ENCODE data around the gene ZC3H12A.

The ZC3H12A gene

DNA sequence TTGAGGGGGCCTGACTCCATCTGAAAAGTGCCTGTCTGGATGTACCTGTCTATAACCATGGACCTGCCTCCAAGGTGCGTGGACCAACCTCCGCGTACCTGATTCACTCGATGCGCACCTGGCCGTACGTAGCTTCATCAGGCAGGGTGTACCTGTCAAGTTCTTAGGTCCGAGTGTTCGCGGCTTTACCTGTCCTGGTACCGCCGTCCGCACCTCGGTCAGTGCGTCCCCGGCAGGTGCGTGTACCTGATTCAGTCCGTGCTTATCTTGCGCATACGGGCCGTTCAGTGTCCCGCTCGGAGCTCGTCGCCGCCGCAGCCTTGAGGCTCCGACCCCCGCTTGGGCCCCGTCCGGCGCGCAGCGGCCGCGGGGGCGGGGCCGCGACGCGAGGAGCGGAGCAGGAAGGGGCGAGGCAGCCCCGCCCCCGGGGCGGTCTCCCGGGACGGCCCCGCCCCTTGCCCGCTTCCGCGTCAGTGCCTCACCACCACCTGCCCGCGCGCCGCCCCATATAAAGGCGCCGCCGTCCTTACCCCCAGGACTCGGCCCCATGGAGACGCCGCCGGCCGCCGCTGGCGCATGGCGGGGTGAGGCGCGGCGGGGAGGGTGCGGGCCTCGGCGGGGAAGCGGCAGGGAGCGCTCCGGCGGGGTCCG, at the start of gene ZC3H12A:
ZC3H12A (plus strand) TSS at position 535 of the 651 bp plus-strand sequence. CDS start 917 bp downstream, outside the sequence.
- DNase-seq: peak; percentile 93

- DNase-seq: no peak
Observed at GRCh38 chr1:37425221-37425620, 49.2 kb upstream of the ZC3H12A start.

DNA sequence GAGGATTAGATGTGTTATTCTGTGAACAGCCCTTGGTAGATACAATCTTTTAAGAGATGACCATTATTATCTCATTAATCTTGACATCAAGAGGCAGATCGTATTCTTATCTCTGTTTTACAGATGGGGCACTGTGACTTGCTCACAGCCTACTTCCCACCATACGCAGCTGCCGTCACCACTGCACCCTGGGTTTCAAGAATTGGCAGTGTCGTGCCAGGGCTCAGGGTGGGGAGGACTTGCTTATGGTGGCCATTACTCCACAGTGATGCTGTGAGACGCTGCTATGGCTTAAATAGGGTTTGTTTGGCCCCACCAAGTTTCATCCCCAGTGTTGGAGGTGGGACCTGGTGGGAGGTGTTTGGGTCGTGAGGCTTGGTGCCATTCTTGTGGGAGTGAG, 45.4 kb upstream of the ZC3H12A start:
- no peak for DNase-seq

DNA sequence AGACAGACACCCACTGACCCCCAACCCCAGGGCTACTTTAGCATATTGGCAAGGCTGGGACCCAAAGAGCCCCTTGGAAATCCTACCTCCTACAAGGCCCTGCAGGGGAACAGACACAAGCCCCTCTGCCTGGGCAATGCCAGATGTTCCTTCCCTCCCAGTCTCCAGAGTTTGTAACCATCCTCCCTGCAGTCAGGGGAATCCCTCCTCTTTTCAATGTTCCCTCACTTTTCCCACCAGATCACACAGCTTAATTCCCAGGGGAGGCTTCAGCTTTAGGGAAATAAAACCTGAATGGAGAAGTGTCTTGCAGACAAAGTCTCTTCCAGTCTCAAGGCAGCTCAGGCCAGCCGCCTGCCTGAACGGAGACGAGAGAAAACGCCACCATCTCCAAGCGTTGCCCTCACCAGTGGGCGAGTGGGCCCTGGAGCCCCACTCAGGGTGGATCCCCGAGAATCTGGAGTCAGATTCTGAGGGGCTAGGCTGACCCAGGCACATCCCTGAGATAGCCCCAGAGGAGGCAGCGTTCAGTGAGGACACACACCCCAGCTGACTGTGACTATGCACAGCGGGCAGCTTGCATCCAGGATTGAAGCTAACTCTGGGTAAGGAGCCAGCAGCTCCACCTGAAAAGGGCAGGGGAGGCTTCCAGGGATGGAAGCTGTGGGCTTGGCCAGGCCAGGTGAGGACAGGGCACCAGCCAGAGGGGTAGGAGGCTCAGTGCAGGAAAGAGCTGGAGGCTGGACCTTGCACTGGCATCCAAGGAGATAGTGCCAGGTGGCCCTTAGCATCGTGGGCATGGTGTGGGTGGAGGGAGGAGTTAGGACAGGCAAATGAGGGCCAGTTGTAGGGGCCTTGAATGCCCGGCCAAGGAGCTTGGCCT, 44.0 kb upstream of the ZC3H12A start:
- DNase-seq: no peak

DNA sequence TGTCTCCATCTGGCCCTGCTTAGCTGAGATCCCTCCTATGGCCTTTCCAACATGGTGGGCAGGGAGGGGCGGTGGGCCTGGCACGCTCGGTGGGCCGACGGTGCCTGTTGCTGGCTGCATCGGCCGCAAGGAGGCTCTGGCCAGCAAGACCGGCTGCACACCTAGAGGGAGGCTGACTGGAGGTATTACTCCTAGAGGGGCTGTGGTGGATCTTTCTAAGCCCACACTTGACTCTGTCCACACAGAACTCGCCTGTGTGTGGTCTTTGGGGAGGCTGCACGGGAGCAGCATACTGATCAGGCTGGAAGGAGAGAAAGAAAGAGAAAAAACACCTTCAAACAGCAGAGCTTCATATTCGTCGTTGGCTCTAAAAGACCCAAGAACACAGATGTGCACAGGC, 41.7 kb upstream of the ZC3H12A start:
- no peak for DNase-seq

DNA sequence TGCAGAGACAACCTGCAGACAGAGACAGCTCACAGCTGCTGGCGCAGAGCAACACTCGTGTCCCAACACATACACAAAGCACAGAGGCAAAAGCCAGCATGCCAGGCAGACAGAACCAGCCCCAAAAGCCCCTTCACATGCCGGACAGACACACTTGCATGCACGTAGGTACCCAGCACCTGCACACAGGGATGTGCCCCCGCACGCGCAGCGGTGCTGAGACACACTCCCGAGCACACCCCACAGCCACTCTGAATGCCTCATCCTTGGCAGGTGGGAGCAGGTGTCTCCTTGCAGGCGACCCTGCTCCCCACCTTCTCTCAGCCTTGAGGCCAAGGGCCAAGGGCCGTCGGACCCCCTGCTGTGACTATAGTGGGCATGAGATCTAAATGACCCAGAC, 41.2 kb upstream of the ZC3H12A start:
- DNase-seq: no peak

- peak; percentile 62 for DNase-seq
Observed at GRCh38 chr1:37434292-37435225, 39.8 kb upstream of the ZC3H12A start.

DNA sequence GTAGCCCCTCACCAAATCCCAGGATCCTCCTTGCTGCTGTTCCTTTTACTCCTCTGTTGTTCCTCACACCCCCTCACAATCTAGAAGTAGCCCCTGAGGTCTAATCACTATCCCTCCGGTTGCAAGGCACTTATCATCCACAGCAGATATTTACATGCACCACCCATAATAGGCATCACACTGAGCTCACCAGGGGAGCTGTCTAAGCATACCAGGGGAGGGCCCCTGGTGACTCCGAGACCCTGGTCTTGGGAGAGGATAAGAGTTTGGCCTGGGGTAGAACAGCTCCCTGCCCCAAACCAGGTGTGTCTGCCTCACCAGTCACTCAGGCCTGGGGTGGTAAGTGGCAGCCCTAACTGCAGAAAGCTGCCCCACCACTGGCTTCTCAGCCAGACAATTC, 37.3 kb upstream of the ZC3H12A start:
- DNase-seq: no peak

DNA sequence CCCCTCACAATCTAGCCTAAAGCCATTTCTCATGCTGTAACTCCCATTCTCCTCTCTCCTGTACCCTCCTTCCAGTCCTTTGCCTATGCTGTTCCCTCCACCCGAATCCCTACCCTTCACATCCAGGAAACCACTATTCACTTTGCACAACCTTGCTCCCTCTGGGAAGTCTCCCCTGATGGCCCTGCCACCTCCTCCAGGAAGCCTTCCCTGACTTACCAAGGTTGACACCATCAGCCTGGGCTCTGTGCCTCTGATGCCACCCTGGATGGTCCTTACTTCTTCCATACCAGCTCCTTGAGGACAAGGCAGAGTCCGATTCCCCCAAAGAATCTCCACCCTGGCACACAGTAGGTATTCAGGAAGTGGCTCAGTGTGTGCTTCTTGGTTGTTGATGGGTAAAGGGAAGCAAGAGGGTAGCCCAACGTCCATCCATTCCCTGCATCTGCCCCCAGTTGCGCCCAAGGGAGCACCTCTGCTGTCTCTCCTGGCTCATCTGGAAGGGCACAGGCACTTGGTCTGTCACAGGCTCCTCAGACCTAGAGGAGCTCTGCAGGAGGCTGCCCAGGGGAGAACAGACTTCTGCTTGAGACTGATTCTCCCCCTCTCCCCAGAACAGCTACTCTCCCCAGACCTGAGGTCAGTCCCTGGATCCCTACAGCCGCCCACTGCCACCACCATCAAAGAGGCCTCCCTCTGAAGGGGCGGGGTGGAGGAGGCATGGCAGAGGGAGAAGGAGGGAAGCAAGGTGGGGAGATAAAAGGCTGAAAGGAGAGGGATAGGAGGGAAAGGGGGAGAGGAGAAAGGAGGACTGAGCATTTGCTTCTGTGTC, 36.1 kb upstream of the ZC3H12A start:
- DNase-seq: no peak

GRCh38 chr1:37438869-37439343, 35.5 kb upstream of the ZC3H12A start:
- DNase-seq: no peak

DNA sequence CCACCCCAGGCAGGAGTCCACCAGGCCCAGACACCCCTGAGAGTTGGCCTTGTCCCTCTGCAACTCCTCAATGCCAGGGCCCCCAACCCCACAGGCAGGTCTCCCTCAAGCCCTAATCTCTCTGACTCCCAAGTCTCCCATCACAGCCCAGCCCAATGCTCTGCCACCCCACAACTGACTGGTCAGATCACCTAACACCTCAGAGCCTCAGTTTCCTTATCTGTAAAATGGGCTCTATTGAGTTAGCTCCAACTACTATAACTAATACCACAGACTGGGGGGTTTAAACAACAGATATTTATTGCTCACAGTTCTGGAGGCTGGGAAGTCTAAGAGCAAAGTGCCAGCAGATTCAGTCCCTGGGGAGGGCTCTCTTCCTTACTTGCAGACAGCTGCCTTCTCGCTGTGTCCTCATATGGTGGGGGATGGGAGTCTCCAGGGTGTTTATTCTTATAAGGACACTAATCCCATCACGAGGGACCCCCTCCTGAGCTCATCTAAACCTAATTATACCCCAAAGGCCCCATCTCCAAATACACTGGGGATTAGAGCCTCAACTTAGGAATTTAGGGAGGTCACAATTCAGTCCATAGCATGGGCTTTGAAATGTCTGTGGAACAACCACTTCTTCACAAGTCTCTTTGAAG, 34.9 kb upstream of the ZC3H12A start:
- DNase-seq: no peak

DNA sequence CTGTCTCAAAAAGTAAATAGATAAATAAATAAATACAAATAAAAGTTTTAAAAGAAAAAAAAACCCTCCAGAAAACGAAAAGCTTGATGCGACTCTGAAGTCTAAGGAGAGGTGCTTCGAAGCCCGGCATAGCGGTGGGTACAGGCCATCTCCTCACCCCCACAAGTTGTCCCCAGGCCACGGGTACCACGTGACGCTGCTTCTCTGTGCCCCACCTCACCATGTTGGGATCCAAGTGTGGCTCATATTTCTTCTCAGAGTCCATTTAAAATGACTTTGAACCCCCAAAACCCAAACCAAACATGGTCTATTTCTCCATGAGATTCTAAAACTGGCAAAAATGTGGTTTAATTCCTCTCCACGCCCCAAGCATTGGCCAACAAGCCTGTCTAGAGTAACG, 32.9 kb upstream of the ZC3H12A start:
- no peak for DNase-seq

- no peak for DNase-seq
Observed at GRCh38 chr1:37442139-37442538, 32.2 kb upstream of the ZC3H12A start.

- no peak for DNase-seq
Observed at GRCh38 chr1:37442644-37443043, 31.7 kb upstream of the ZC3H12A start.

GRCh38 chr1:37446874-37447273, 27.5 kb upstream of the ZC3H12A start:
- no peak for DNase-seq

GRCh38 chr1:37448185-37448584, 26.2 kb upstream of the ZC3H12A start:
- no peak for DNase-seq

DNA sequence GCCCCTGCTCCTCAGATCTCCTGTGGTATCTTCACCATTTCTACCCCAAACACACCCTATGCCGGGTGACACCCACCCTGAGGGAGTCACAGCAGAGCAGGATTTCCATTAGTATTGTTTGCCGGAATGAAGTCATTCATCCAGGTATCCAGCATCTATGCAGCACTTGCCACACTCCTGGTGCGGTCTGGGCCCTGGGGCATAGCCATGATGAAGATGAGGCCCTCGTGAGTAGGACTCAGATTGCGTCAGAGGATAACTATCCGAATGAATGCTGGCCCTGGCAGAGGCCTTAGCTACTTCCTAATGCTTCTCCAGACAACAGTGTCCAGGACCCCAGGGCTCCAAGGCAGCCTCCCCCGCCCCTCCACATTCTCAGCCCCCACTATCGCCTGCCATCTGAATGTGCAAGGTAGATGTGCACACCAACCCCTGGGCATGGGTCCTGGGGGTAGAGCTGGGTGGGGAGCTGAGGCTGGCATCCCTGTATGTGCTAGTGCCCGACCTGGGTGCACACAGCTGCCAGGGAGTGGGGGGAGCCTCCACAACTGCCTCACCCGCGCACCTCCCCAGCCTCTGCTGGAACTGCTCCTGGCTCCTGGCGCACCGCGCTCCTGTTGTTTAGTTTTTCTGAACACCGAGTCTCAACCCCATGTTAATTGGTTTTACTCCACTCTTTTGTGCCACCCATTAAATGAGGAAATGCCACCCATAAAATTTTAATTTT, 25.5 kb upstream of the ZC3H12A start:
- DNase-seq: no peak

GRCh38 chr1:37449936-37450335, 24.4 kb upstream of the ZC3H12A start:
- peak; percentile 20 for DNase-seq

- no peak for DNase-seq
Observed at GRCh38 chr1:37452416-37452815, 22.0 kb upstream of the ZC3H12A start.

GRCh38 chr1:37453647-37454046, 20.7 kb upstream of the ZC3H12A start:
- DNase-seq: no peak

- no peak for DNase-seq
Observed at GRCh38 chr1:37455516-37455915, 18.9 kb upstream of the ZC3H12A start.
